Measurements from ENCODE around the gene MED31. TPM values are rescaled to one million over a fixed set of nuclear protein-coding genes. Genes with fewer than 3 reads are reported as not detected.

Gene MED31
- total RNA-seq, 1 donor: 14.2 TPM

GRCh38 chr17:6679241-6679640, 27.8 kb upstream of the MED31 start:
- TF ChIP-seq CTCF (IDR thresholded peaks at IDR 0.05; ENCODE audit: insufficient read depth, low read depth, low read length): no peak
- no peak for DNase-seq (ENCODE audit: low read depth)
- no peak overlapping the region for H3K4me3 ChIP-seq (ENCODE audit: low read depth, low read length)

GRCh38 chr17:6677946-6678345, 26.5 kb upstream of the MED31 start:
- DNase-seq (ENCODE audit: low read depth): no peak
- TF ChIP-seq CTCF (IDR thresholded peaks at IDR 0.05; ENCODE audit: insufficient read depth, low read depth, low read length): no peak
- H3K4me3 ChIP-seq (ENCODE audit: low read depth, low read length): no peak overlapping the region

- peak; percentile 39 for DNase-seq (ENCODE audit: low read depth)
- no peak overlapping the region for H3K4me3 ChIP-seq (ENCODE audit: low read depth, low read length)
- no peak for TF ChIP-seq CTCF (IDR thresholded peaks at IDR 0.05; ENCODE audit: insufficient read depth, low read depth, low read length)
Measured at GRCh38 chr17:6677158-6677831, 25.9 kb upstream of the MED31 start.

- no peak for DNase-seq (ENCODE audit: low read depth)
- no peak overlapping the region for H3K4me3 ChIP-seq (ENCODE audit: low read depth, low read length)
- no peak for TF ChIP-seq CTCF (IDR thresholded peaks at IDR 0.05; ENCODE audit: insufficient read depth, low read depth, low read length)
Measured at GRCh38 chr17:6676802-6677157, 25.4 kb upstream of the MED31 start.

GRCh38 chr17:6675201-6675825, 23.9 kb upstream of the MED31 start:
- no peak for TF ChIP-seq CTCF (IDR thresholded peaks at IDR 0.05; ENCODE audit: insufficient read depth, low read depth, low read length)
- H3K4me3 ChIP-seq (ENCODE audit: low read depth, low read length): no peak overlapping the region
- no peak for DNase-seq (ENCODE audit: low read depth)

GRCh38 chr17:6674586-6674985, 23.2 kb upstream of the MED31 start:
- no peak overlapping the region for H3K4me3 ChIP-seq (ENCODE audit: low read depth, low read length)
- no peak for TF ChIP-seq CTCF (IDR thresholded peaks at IDR 0.05; ENCODE audit: insufficient read depth, low read depth, low read length)
- no peak for DNase-seq (ENCODE audit: low read depth)

- TF ChIP-seq CTCF (IDR thresholded peaks at IDR 0.05; ENCODE audit: insufficient read depth, low read depth, low read length): no peak
- no peak for DNase-seq (ENCODE audit: low read depth)
- no peak overlapping the region for H3K4me3 ChIP-seq (ENCODE audit: low read depth, low read length)
Measured at GRCh38 chr17:6671431-6671830, 20.0 kb upstream of the MED31 start.
